Measurements from ENCODE around the gene ASB2.

GRCh38 chr14:93993382-93993781 is 17.0 kb upstream of the ASB2 start:
- TF ChIP-seq CTCF (IDR thresholded peaks at IDR 0.05): no peak
- no peak for TF ChIP-seq POLR2A (IDR thresholded peaks at IDR 0.05)
- TF ChIP-seq POLR2AphosphoS5 (IDR thresholded peaks at IDR 0.05): no peak
- TF ChIP-seq EP300 (IDR thresholded peaks at IDR 0.05): no peak
